ENCODE data around the gene KCND2.

The KCND2 gene

GRCh38 chr7:120714945-120715344 is 442.0 kb downstream of the KCND2 start:
- Histone ChIP-seq H3K27me3 (ENCODE audit: control insufficient read depth, low read length) (peaks cover 3% of the 10 kb centered on the region; the same call in 1 of the 2 replicates), H3K9me3 (ENCODE audit: control insufficient read depth, insufficient read depth, low read length) (no peaks in the 10 kb centered on the region), H3K4me2 (ENCODE audit: low read length) (no peak overlapping the region), H3K36me3 (ENCODE audit: control insufficient read depth, low read length) (no peaks in the 10 kb centered on the region), H3K9me2 (replicated peaks; ENCODE audit: control insufficient read depth, low read length) (no peaks in the 10 kb centered on the region), H3F3A (ENCODE audit: control insufficient read depth, insufficient read depth) (no peaks in the 10 kb centered on the region), H3K27ac (ENCODE audit: low read depth, low read length) (no peak overlapping the region), H3K4me3 (ENCODE audit: low read length) (no peak overlapping the region), H4K20me1 (ENCODE audit: control insufficient read depth, insufficient read depth, low read depth, low read length) (no peaks in the 10 kb centered on the region), H3K79me2 (ENCODE audit: control insufficient read depth, low read length) (no peaks in the 10 kb centered on the region), H3K4me1 (ENCODE audit: control insufficient read depth, low read length) (no peaks in the 10 kb centered on the region)
- TF ChIP-seq, protein P1, sequence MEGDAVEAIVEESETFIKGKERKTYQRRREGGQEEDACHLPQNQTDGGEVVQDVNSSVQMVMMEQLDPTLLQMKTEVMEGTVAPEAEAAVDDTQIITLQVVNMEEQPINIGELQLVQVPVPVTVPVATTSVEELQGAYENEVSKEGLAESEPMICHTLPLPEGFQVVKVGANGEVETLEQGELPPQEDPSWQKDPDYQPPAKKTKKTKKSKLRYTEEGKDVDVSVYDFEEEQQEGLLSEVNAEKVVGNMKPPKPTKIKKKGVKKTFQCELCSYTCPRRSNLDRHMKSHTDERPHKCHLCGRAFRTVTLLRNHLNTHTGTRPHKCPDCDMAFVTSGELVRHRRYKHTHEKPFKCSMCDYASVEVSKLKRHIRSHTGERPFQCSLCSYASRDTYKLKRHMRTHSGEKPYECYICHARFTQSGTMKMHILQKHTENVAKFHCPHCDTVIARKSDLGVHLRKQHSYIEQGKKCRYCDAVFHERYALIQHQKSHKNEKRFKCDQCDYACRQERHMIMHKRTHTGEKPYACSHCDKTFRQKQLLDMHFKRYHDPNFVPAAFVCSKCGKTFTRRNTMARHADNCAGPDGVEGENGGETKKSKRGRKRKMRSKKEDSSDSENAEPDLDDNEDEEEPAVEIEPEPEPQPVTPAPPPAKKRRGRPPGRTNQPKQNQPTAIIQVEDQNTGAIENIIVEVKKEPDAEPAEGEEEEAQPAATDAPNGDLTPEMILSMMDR (IDR thresholded peaks at IDR 0.05; ENCODE audit: low read depth, low read length, poor library complexity, severe bottlenecking): no peak
- TF ChIP-seq EZH2phosphoT487 (IDR thresholded peaks at IDR 0.05; ENCODE audit: borderline replicate concordance, low read length): no peak

- Histone ChIP-seq H3K36me3 (ENCODE audit: control insufficient read depth, low read length) (no peaks in the 10 kb centered on the region), H3K4me1 (ENCODE audit: control insufficient read depth, low read length) (no peaks in the 10 kb centered on the region), H3K9me3 (ENCODE audit: control insufficient read depth, insufficient read depth, low read length) (no peaks in the 10 kb centered on the region), H3F3A (ENCODE audit: control insufficient read depth, insufficient read depth) (no peaks in the 10 kb centered on the region), H3K79me2 (ENCODE audit: control insufficient read depth, low read length) (no peaks in the 10 kb centered on the region), H3K9me2 (replicated peaks; ENCODE audit: control insufficient read depth, low read length) (no peaks in the 10 kb centered on the region), H3K27me3 (ENCODE audit: control insufficient read depth, low read length) (peaks cover 8% of the 10 kb centered on the region), H3K4me3 (ENCODE audit: low read length) (no peak overlapping the region), H3K4me2 (ENCODE audit: low read length) (no peak overlapping the region), H4K20me1 (ENCODE audit: control insufficient read depth, insufficient read depth, low read depth, low read length) (no peaks in the 10 kb centered on the region), H3K27ac (ENCODE audit: low read depth, low read length) (no peak overlapping the region)
- no peak for TF ChIP-seq EZH2phosphoT487 (IDR thresholded peaks at IDR 0.05; ENCODE audit: borderline replicate concordance, low read length)
- TF ChIP-seq, protein P1 (IDR thresholded peaks at IDR 0.05; ENCODE audit: low read depth, low read length, poor library complexity, severe bottlenecking): no peak
These were observed 443.3 kb downstream of the KCND2 start for GRCh38 chr7:120716307-120716706.

- no peaks in the 10 kb centered on the region for H3K9me3 ChIP-seq (ENCODE audit: control insufficient read depth, insufficient read depth, low read length)
- H3K27me3 ChIP-seq (ENCODE audit: control insufficient read depth, low read length): peaks cover 8% of the 10 kb centered on the region
- no peaks in the 10 kb centered on the region for H3K36me3 ChIP-seq (ENCODE audit: control insufficient read depth, low read length)
- no peaks in the 10 kb centered on the region for H3K79me2 ChIP-seq (ENCODE audit: control insufficient read depth, low read length)
- no peak overlapping the region for H3K4me3 ChIP-seq (ENCODE audit: low read length)
- no peak for TF ChIP-seq EZH2phosphoT487 (IDR thresholded peaks at IDR 0.05; ENCODE audit: borderline replicate concordance, low read length)
- TF ChIP-seq, protein P1 (IDR thresholded peaks at IDR 0.05; ENCODE audit: low read depth, low read length, poor library complexity, severe bottlenecking): no peak
- no peaks in the 10 kb centered on the region for H4K20me1 ChIP-seq (ENCODE audit: control insufficient read depth, insufficient read depth, low read depth, low read length)
- H3K27ac ChIP-seq (ENCODE audit: low read depth, low read length): no peak overlapping the region
- no peaks in the 10 kb centered on the region for H3F3A ChIP-seq (ENCODE audit: control insufficient read depth, insufficient read depth)
- no peak overlapping the region for H3K4me2 ChIP-seq (ENCODE audit: low read length)
- no peaks in the 10 kb centered on the region for H3K4me1 ChIP-seq (ENCODE audit: control insufficient read depth, low read length)
- H3K9me2 ChIP-seq (replicated peaks; ENCODE audit: control insufficient read depth, low read length): no peaks in the 10 kb centered on the region
These were observed 444.2 kb downstream of the KCND2 start for GRCh38 chr7:120717166-120717565.

Measured in DOHH2 (cell line).